GM18868 (cell line): ENCODE results near the gene NEK9.

Source experiments
- ATAC-seq: cut with Tn5 transposase; IDR thresholded peaks from one replicate; pipeline ENCODE4 v1.9.1; 2021; ENCODE audit warnings: mild to moderate bottlenecking, moderate library complexity; ENCODE audit not compliant: unreplicated experiment

The NEK9 gene

GRCh38 chr14:75042035-75042434 lies 84.8 kb downstream of the NEK9 start:
- no peak for ATAC-seq

GRCh38 chr14:75041613-75042012 lies 85.2 kb downstream of the NEK9 start:
- no peak for ATAC-seq

DNA sequence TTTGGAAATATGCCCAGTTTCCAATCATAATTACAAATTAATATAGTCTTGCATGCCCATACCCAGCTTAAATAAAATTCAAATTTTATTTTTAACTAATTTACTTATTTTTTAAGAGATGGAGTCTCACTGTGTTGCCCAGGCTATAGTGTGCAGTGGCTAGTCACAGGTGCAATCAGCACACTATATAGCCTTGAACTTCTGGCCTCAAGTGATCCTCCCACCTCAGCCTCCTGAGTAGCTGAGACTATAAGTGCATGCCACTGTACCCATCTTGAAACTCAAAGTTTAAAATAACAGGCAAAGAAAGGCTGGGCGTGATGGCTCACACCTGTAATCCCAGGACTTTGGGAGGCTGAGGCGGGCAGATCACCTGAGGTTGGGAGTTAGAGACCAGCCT lies 85.9 kb downstream of the NEK9 start:
- no peak for ATAC-seq

GRCh38 chr14:75040507-75040906 lies 86.3 kb downstream of the NEK9 start:
- no peak for ATAC-seq

GRCh38 chr14:75032939-75033338 lies 93.9 kb downstream of the NEK9 start:
- ATAC-seq = no peak

- ATAC-seq = no peak
Observed at GRCh38 chr14:75030147-75030546, 96.7 kb downstream of the NEK9 start.
